Measurements from ENCODE around the gene ENG.

ENG gene

DNA sequence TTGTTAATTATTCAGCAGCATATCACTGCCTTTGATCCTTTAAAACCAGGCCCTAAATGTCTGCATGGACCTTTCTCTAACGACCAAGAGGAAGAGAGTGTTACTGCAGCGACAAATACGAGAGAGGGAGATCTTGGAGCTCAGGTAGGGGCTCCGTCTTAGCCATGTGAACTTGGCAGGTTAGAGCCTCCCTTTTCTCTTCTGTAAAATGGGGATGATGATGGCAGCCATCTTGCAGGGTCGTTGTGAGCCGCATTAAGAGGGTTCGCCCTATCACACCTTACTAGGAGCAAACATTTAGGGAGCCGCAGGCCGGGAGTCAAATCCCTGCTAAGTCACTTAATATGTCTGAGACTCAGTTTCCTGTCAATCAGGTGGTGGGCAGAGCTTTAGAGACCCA is 1.6 kb downstream of the ENG start:
- H3K36me3 ChIP-seq (ENCODE audit: control insufficient read depth in 4 of 4, insufficient read depth in 4 of 4, low read length in 3 of 4) = peaks cover 5 to 32% (median 19%) of the 10 kb centered on the region in 4 experiments

DNA sequence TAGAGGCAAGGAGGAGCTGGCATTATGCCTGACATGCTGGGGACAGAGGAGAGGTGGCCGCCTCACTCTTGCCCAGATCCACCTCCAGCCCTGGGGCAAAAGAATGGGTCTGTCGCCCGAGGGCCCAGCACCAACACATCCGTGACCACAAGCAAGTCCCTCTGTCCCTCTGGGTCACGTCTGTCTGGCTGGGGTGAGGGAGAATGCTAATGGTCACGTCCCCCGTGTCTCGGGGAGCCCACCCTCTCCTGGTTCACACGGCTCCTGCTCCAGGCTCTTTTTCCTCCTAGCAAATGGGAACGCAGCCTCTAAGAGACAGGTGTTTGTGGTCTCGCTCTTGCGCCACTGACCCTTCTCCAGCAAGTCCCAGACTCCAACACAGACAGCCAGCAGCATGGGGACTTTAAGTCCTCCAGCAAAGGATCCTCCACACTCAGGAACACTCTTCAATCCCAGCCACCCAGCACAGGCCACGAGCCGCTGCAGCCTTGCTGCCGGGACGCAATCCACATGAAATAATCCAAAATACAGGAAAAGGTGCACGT is 4.1 kb downstream of the ENG start:
- H3K36me3 ChIP-seq (ENCODE audit: control insufficient read depth in 4 of 4, insufficient read depth in 4 of 4, low read length in 3 of 4) = peaks cover 5 to 37% (median 19%) of the 10 kb centered on the region in 4 experiments
- no peaks in the 10 kb centered on the region for H3K27me3 ChIP-seq (replicated peaks in 2 of 5; ENCODE audit: control insufficient read depth in 4 of 5, insufficient read depth in 5 of 5, low read length in 4 of 5)
- ChIA-PET POLR2A (interaction anchor here (0.5 to 0.6 kb wide), 2 partner anchors 14 to 82 kb away, joined by 3 read pairs; no protein-coding TSS in a partner anchor), CTCF (no interaction called here)
- peaks cover 0 to 21% (median 17%) of the 10 kb centered on the region in 5 experiments for H3K9me3 ChIP-seq (ENCODE audit: control extremely low read depth in 1 of 5, control insufficient read depth in 4 of 5, insufficient read depth in 2 of 5, low read depth in 1 of 5, low read length in 4 of 5)
- H3K27ac ChIP-seq (ENCODE audit: insufficient read depth in 1 of 2, low read depth in 1 of 2, low read length in 2 of 2, poor library complexity in 1 of 2, severe bottlenecking in 2 of 2) = no peak overlapping the region
- H3K4me3 ChIP-seq (ENCODE audit: control insufficient read depth in 1 of 7, extremely low read depth in 1 of 7, insufficient read depth in 4 of 7, low read depth in 2 of 7, low read length in 6 of 7) = no peak overlapping the region
- DNase-seq = no peak
- 100% methylated on average over 10 of the region's 17 CpGs for WGBS (ENCODE audit: insufficient coverage)
- H3K4me1 ChIP-seq (ENCODE audit: control extremely low read depth in 1 of 4, control insufficient read depth in 4 of 4, insufficient read depth in 4 of 4, low read length in 3 of 4) = peaks cover 0 to 38% (median 35%) of the 10 kb centered on the region in 4 experiments

More for the DNA sequence above, 1.6 kb downstream of the ENG start:
- peaks cover 0 to 21% (median 17%) of the 10 kb centered on the region in 5 experiments for H3K9me3 ChIP-seq (ENCODE audit: control extremely low read depth in 1 of 5, control insufficient read depth in 4 of 5, insufficient read depth in 2 of 5, low read depth in 1 of 5, low read length in 4 of 5)
- H3K27me3 ChIP-seq (replicated peaks in 2 of 5; ENCODE audit: control insufficient read depth in 4 of 5, insufficient read depth in 5 of 5, low read length in 4 of 5) = no peaks in the 10 kb centered on the region
- H3K4me1 ChIP-seq (ENCODE audit: control extremely low read depth in 1 of 4, control insufficient read depth in 4 of 4, insufficient read depth in 4 of 4, low read length in 3 of 4) = peaks cover 5 to 61% (median 59%) of the 10 kb centered on the region in 4 experiments
- POLR2A ChIA-PET = interaction anchor here (1.1 to 1.5 kb wide), 4 partner anchors 9 to 29 kb away, joined by 3 to 4 read pairs (median 4); no protein-coding TSS in a partner anchor
- peak overlapping the region in 5 of 7 experiments; percentile 64 to 84 (median 80) for H3K4me3 ChIP-seq (ENCODE audit: control insufficient read depth in 1 of 7, extremely low read depth in 1 of 7, insufficient read depth in 4 of 7, low read depth in 2 of 7, low read length in 6 of 7)
- no peak overlapping the region for H3K27ac ChIP-seq (ENCODE audit: insufficient read depth in 1 of 2, low read depth in 1 of 2, low read length in 2 of 2, poor library complexity in 1 of 2, severe bottlenecking in 2 of 2)
- CTCF ChIA-PET = interaction anchor here (1.0 to 5.7 kb wide), 6 partner anchors 12 to 68 kb away, joined by 3 to 62 read pairs (median 19); partner anchors contain the start of gene CDK9
- WGBS (ENCODE audit: insufficient coverage) = 89% methylated on average over 9 of the region's 9 CpGs
- DNase-seq = no peak

DNA sequence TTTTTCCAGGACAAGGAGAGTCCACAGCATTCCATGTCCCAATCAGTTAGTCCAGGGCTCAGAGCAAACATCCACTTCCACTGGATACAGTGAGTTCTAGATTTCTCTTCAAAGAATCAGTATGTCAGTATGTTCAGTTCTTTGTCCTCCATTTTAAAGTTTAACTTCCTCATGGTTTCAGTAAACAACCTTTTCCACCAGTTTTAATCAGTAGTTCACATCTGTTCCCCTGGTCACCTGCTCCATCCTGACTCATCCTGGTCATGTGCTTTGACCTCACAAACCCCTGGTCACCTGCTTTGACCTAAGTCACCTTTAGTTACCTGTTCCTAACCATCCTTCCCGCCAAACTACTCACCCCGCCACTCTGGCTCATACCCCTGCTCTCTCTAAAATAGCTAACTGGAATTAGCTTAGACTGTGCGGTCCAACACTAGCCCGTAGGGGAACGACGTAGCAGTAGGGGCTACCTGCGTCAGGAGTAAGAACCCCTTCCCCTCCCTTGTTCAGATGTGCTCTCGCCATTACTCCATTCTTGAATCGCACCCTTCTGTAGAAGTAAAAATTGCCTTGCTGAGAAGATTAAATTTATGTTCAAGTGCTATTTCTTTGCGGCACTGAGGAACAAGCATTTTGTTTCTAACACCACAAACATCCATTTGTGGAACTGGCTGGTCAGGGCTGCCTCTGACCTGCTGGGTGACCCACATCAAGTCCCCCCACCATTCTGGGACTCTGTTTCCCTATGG is 5.5 kb downstream of the ENG start:
- Histone ChIP-seq H3K36me3 (ENCODE audit: control insufficient read depth in 4 of 4, insufficient read depth in 4 of 4, low read length in 3 of 4) (peaks cover 5 to 46% (median 22%) of the 10 kb centered on the region in 4 experiments), H3K27ac (ENCODE audit: insufficient read depth in 1 of 2, low read depth in 1 of 2, low read length in 2 of 2, poor library complexity in 1 of 2, severe bottlenecking in 2 of 2) (no peak overlapping the region), H3K4me1 (ENCODE audit: control extremely low read depth in 1 of 4, control insufficient read depth in 4 of 4, insufficient read depth in 4 of 4, low read length in 3 of 4) (peaks cover 0 to 27% (median 23%) of the 10 kb centered on the region in 4 experiments), H3K27me3 (replicated peaks in 2 of 5; ENCODE audit: control insufficient read depth in 4 of 5, insufficient read depth in 5 of 5, low read length in 4 of 5) (no peaks in the 10 kb centered on the region), H3K9me3 (ENCODE audit: control extremely low read depth in 1 of 5, control insufficient read depth in 4 of 5, insufficient read depth in 2 of 5, low read depth in 1 of 5, low read length in 4 of 5) (peaks cover 0 to 21% (median 17%) of the 10 kb centered on the region in 5 experiments), H3K4me3 (ENCODE audit: control insufficient read depth in 1 of 7, extremely low read depth in 1 of 7, insufficient read depth in 4 of 7, low read depth in 2 of 7, low read length in 6 of 7) (peak overlapping the region in 1 of 7 experiments; percentile 28)
- DNase-seq = peak in 2 of 3 donors; percentile 56 to 69
- CTCF ChIA-PET = no interaction called here
- POLR2A ChIA-PET = no interaction called here
- WGBS (ENCODE audit: insufficient coverage) = 100% methylated on average over 2 of the region's 10 CpGs

DNA sequence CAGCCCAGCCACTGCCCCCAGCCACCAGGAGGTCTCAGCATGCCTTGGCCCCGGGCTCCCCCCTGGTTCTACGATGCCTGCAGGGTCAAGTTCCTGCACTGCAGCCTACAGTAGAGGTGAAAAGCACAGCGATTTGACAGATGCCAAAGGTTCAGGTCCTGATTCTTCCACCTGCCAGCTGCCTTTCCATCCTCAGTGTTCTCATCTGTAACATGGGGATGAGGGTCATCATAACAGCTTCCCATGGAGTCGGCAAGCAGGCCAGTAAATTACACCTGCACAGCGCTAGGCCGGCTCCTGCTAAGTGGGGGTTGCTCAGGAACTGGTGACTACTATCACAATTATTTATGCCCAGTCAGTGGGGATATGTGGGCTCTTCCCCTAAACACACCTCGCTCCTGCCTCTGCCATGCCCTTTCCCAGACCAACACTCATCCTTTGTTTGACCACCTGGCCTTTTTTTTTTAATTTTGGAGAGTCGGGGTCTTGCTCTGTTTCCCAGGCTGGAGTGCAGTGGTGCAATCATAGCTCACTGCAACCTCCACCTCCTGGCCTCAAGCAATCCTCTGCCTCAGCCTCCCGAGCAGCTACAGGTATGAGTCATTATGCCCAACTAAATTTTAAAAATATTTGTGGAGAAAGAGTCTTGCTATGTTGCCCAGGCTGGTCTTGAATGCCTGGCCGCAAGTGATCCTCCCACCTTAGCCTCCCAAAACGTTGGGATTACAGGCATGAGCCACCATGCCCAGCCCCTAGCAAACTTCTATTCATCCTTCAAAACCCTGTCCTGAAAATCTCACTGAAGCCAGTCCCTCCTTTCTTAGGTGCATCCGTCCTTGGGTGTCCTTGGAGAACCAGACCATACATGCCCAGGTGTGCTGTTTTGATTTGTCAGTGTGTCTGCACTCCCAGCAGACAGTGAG is 6.4 kb downstream of the ENG start:
- no peaks in the 10 kb centered on the region for H3K27me3 ChIP-seq (replicated peaks in 2 of 5; ENCODE audit: control insufficient read depth in 4 of 5, insufficient read depth in 5 of 5, low read length in 4 of 5)
- POLR2A ChIA-PET = no interaction called here
- H3K4me1 ChIP-seq (ENCODE audit: control extremely low read depth in 1 of 4, control insufficient read depth in 4 of 4, insufficient read depth in 4 of 4, low read length in 3 of 4) = peaks cover 0 to 18% (median 15%) of the 10 kb centered on the region in 4 experiments
- no peak for DNase-seq
- WGBS (ENCODE audit: insufficient coverage) = 87% methylated on average over 9 of the region's 12 CpGs
- peaks cover 0 to 21% (median 17%) of the 10 kb centered on the region in 5 experiments for H3K9me3 ChIP-seq (ENCODE audit: control extremely low read depth in 1 of 5, control insufficient read depth in 4 of 5, insufficient read depth in 2 of 5, low read depth in 1 of 5, low read length in 4 of 5)
- H3K27ac ChIP-seq (ENCODE audit: insufficient read depth in 1 of 2, low read depth in 1 of 2, low read length in 2 of 2, poor library complexity in 1 of 2, severe bottlenecking in 2 of 2) = no peak overlapping the region
- peaks cover 5 to 48% (median 23%) of the 10 kb centered on the region in 4 experiments for H3K36me3 ChIP-seq (ENCODE audit: control insufficient read depth in 4 of 4, insufficient read depth in 4 of 4, low read length in 3 of 4)
- CTCF ChIA-PET = interaction anchor here (1.3 kb wide), 1 partner anchor 34 kb away, joined by 4 read pairs; no protein-coding TSS in a partner anchor
- H3K4me3 ChIP-seq (ENCODE audit: control insufficient read depth in 1 of 7, extremely low read depth in 1 of 7, insufficient read depth in 4 of 7, low read depth in 2 of 7, low read length in 6 of 7) = no peak overlapping the region

DNA sequence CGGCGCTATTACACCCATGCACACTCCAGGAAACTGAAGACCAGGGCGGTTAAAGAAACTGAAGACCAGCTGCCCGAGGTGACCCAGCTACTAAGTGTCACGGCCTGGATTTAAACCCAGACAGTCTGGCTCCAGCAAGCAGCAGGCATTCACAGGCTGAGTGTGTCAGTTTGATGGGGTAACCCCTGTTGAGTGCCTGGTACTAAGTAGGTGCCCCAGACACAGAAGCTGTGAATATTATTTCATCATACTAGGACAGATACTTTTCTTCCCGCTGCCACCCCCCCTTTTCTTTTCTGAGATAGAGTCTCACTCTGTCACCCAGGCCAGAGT is 7.3 kb downstream of the ENG start:
- WGBS (ENCODE audit: insufficient coverage) = 91% methylated on average over 6 of the region's 6 CpGs
- CTCF ChIA-PET = interaction anchor here (0.6 to 1.3 kb wide), 4 partner anchors 13 to 35 kb away, joined by 3 to 4 read pairs (median 4); no protein-coding TSS in a partner anchor
- Histone ChIP-seq H3K9me3 (ENCODE audit: control extremely low read depth in 1 of 5, control insufficient read depth in 4 of 5, insufficient read depth in 2 of 5, low read depth in 1 of 5, low read length in 4 of 5) (peaks cover 0 to 21% (median 17%) of the 10 kb centered on the region in 5 experiments), H3K27me3 (replicated peaks in 2 of 5; ENCODE audit: control insufficient read depth in 4 of 5, insufficient read depth in 5 of 5, low read length in 4 of 5) (no peaks in the 10 kb centered on the region), H3K4me3 (ENCODE audit: control insufficient read depth in 1 of 7, extremely low read depth in 1 of 7, insufficient read depth in 4 of 7, low read depth in 2 of 7, low read length in 6 of 7) (no peak overlapping the region), H3K27ac (ENCODE audit: insufficient read depth in 1 of 2, low read depth in 1 of 2, low read length in 2 of 2, poor library complexity in 1 of 2, severe bottlenecking in 2 of 2) (peak overlapping the region in 1 of 2 experiments; percentile 12), H3K4me1 (ENCODE audit: control extremely low read depth in 1 of 4, control insufficient read depth in 4 of 4, insufficient read depth in 4 of 4, low read length in 3 of 4) (peaks cover 0 to 9% (median 5%) of the 10 kb centered on the region in 4 experiments), H3K36me3 (ENCODE audit: control insufficient read depth in 4 of 4, insufficient read depth in 4 of 4, low read length in 3 of 4) (peaks cover 5 to 52% (median 28%) of the 10 kb centered on the region in 4 experiments)
- POLR2A ChIA-PET = interaction anchor here (1.2 to 1.3 kb wide), 2 partner anchors 9 to 11 kb away, joined by 3 read pairs; no protein-coding TSS in a partner anchor
- DNase-seq = no peak

DNA sequence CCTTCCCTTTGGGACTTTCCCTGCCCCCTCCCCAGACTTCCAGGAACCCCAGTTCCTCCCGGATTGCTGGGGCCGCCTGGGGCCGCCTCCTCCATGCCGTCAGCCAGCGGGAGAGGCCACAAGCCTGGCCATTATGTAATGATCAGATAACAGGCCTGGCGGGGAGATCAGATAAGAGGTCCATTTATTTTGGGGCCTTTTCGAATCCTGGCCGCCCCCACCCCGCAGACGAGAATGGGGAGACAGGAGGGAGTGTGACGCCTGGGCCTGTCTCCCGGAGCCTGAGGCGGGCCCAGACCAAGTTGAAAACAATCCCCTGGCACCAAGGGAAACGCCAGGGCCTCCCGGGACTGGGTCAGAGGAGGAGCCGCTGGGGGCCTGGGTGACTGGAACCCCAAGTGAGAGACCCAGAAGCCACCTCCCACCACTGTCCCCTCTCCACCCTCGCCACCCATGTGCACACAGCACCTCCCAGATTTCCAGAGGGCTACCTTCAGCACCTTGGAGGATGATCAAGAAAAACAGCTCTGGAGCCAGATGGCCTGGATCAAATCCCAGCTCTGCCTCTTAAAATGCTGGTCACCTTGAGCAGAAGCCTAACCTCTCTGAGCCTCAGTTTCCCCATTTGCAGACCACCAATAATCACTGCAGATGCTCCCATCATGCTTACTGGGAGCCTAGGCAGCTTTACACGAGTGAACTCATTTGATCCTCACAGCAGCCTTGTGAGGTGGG is 7.8 kb downstream of the ENG start:
- peaks cover 0 to 3% (median under 1%) of the 10 kb centered on the region in 4 experiments for H3K4me1 ChIP-seq (ENCODE audit: control extremely low read depth in 1 of 4, control insufficient read depth in 4 of 4, insufficient read depth in 4 of 4, low read length in 3 of 4)
- no peak for DNase-seq
- ChIA-PET POLR2A (interaction anchor here (1.2 to 1.3 kb wide), 2 partner anchors 9 to 10 kb away, joined by 3 read pairs; no protein-coding TSS in a partner anchor), CTCF (interaction anchor here (0.6 to 1.7 kb wide), 5 partner anchors 14 to 36 kb away, joined by 3 to 5 read pairs (median 4); no protein-coding TSS in a partner anchor)
- peaks cover 5 to 54% (median 30%) of the 10 kb centered on the region in 4 experiments for H3K36me3 ChIP-seq (ENCODE audit: control insufficient read depth in 4 of 4, insufficient read depth in 4 of 4, low read length in 3 of 4)
- no peak overlapping the region for H3K4me3 ChIP-seq (ENCODE audit: control insufficient read depth in 1 of 7, extremely low read depth in 1 of 7, insufficient read depth in 4 of 7, low read depth in 2 of 7, low read length in 6 of 7)
- WGBS (ENCODE audit: insufficient coverage) = 76% methylated on average over 11 of the region's 18 CpGs
- peak overlapping the region in 1 of 2 experiments; percentile 12 for H3K27ac ChIP-seq (ENCODE audit: insufficient read depth in 1 of 2, low read depth in 1 of 2, low read length in 2 of 2, poor library complexity in 1 of 2, severe bottlenecking in 2 of 2)
- H3K9me3 ChIP-seq (ENCODE audit: control extremely low read depth in 1 of 5, control insufficient read depth in 4 of 5, insufficient read depth in 2 of 5, low read depth in 1 of 5, low read length in 4 of 5) = peaks cover 0 to 21% (median 17%) of the 10 kb centered on the region in 5 experiments
- H3K27me3 ChIP-seq (replicated peaks in 2 of 5; ENCODE audit: control insufficient read depth in 4 of 5, insufficient read depth in 5 of 5, low read length in 4 of 5) = no peaks in the 10 kb centered on the region

Measured in common myeloid progenitor, CD34-positive (primary cell).